ENCODE measurements around the gene TPCN1.

The TPCN1 gene

DNA sequence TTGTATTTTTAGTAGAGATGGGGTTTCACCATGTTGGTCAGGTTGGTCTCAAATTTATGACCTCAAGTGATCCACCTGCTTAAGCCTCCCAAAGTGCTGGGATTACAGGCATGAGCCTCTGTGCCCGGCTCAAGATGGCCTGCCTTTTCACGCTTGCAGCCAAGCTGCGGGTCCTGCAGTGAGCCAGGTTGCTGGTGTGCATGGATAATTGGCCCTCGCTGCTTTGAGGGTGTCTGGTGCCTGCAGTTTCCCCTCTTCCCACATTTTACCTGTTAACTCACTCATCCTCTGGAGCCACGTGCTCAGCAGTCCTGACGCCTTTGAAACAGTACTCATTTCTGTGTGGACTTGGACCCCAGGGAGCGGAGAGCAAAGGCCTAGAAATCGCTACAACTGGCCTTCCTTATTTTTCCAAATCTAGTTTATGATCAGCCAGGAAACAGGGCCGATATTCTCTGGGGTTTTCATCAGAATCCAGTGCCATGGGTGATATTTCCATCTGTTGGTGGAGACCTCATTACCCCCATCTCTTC lies 42.2 kb downstream of the TPCN1 start:
- no peak for DNase-seq

DNA sequence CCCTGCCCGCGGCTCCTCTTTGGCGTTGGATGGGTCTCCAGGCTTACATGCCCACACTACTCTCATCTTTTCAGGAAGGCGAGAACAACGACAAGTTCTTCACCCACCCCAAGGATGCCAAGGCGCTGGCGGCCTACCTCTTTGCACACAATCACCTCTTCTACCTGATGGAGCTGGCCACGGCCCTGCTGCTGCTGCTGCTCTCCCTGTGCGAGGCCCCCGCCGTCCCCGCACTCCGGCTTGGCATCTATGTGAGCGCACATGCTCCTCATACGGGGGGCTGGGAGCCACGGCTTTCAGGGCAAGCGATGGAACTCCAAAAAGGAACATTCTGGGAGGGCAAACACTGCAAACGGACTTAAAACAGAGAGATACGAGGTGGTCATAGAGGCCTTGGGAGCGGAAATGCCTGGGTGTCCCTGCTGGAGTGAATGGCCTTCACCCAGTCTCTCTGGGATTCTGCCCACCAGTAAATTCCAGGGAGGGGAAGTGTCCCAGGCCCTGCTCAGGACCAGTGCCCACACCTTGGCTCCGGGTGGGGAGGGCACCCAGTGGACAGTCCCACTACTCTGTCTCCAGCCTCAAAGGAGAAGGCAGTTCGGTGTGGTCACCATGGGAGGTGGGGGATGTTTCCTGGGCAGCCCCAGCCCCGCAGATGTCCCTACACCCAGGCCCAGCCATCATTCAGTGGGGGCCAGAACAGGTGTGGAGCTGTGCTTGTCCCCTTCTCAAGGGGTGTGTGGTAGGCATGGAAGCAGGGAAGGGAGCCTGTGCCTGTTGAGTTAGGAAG lies 45.0 kb downstream of the TPCN1 start:
- DNase-seq = no peak

GRCh38 chr12:113267621-113268020 lies 46.4 kb downstream of the TPCN1 start:
- no peak for DNase-seq

DNA sequence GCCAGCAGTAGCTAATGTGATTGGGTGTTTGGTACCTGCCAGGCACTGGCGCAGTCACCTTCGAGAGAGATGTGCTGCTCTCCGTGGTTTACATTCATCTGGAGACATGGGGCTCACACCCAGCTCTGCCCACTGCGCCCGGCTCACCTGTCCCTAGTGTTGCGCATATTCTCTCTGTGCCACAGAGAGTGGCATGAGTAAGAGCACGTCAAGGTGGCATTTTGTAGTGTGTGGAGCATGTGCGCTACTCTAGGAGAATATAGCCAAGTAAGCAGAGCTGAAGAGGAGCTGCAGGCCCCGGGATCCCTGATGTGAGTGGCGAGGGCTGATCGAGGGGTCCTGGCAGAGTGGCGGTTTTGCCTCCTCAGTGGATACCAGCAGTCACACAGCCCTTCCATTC lies 46.9 kb downstream of the TPCN1 start:
- DNase-seq = no peak

DNA sequence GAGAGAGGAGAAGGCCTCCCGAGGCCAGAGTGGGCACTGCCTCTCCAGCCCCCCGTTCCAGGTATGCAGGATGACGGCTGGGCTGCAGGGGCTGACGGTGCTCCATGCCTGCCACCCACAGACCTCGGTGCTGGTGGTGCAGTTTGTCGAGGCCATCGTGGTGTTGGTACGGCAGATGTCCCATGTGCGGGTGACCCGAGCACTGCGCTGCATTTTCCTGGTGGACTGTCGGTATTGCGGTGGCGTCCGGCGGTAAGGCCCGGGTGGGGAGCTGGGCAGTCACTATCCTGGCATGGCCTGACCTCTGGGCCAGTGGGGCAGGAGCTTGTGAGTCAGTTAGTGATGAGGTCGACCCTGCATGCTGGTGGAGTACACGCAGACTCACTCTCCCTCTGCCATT lies 47.4 kb downstream of the TPCN1 start:
- no peak for DNase-seq

GRCh38 chr12:113269257-113269943 lies 48.1 kb downstream of the TPCN1 start:
- no peak for DNase-seq

DNA sequence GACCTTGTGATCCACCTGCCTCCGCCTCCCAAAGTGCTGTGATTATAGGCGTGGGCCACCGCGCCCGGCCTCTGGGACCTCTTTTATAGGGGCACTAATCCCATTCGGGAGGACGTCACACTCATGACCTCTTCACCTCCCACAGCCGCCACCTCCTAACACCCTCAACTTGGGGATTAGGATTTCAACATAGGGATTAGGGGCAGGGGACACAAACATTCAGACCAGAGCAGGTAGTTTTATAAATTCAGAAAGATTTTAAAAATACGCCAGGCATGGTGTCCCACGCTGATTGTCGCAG lies 49.4 kb downstream of the TPCN1 start:
- no peak for DNase-seq

DNA sequence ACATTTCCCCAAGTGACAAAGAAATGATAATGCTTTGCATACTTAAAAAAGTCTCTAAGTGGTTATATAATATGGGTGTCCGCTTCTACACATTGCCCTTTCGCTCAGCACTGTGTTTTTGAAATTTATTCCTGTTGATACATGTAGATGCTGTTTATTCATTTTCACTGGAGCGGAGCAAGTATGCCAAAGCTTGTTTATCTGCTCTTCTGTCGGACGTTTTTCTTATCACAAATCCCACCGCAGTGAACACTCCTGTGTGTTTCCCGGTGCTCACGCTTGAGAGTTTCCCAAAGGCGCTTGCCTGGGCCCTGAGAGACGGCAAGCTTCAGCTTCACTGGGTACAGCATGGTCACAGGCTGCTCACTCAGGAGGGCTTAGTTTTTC lies 50.2 kb downstream of the TPCN1 start:
- DNase-seq = no peak

DNA sequence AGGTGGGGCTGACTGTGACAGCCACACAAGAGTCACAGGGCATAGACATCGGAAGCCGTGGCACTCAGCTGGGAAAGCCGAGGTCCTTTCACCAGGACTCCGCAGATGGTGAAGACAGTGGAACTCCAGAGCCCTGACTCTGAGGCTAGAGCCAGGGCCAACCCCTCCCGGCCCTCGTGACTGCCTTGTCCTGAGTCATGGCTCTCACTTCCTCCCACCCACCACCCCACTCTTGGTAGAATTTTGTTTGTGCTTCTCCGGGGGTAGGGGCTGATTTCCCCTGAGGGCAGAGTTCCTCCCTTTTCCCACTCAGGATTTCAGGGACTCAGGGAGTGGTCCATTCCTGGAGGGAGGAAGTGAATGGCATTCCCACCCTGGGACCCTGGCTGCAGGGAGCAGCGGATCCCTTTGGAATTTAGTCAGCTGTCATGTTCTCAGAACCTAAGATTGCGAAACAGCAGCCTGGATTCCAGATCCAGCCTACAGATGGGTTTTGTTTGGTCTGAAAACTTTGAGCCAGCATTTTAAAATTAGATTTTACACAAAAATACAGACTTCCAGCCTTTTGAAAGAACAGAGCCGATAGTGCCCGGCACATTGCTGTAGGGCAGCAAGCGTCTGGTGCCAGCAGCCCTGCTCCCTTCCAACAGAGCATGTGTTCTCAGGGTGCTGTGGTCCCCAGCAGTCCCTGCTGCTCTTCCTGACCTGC lies 50.7 kb downstream of the TPCN1 start:
- no peak for DNase-seq

DNA sequence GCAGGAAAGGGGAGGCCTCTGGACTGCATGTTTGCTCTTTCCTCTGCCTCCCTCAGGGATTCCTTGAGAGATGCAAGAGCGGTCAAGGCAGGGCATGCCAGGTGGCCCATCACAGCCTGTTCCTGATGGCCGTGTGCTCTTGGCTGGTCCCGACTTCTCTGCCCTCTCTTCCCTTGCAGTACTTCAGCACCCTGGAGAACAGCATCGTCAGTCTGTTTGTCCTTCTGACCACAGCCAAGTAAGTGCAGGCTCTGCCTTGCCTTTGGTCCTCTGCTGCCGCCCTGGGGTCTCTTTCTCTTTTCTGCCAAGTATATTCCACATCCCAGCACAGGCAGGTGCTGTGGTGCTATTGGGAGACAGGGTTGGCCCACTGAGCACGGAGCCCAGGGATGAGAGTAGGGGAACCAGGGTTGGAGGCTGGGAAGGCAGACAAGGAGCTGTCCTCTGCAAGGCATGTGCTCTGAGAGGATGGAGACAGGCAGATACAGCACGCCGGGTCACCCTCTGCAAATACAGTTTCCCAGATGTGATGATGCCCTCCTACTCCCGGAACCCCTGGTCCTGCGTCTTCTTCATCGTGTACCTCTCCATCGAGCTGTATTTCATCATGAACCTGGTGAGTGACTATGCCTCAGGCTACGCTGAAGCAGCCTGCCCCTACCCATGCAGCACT lies 51.9 kb downstream of the TPCN1 start:
- no peak for DNase-seq

DNA sequence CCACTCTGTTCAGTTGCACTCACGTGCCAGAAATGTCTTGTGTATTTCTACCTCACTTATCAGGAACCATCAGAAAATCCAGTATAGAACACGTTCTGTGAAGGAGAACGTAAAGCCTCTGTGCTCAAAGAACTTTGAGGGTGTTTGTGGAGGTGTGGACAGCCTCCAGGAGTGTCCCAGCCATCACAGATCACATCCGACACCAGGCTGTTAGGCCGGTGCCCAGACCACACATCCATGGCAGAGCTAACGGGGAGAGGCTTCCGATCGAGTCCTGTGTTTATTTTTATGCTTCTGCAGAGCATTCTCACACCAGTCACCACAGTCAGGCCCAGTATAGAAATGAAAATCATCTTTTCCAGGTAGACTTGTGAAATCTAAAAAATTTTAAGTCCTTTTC lies 53.6 kb downstream of the TPCN1 start:
- DNase-seq = no peak

DNA sequence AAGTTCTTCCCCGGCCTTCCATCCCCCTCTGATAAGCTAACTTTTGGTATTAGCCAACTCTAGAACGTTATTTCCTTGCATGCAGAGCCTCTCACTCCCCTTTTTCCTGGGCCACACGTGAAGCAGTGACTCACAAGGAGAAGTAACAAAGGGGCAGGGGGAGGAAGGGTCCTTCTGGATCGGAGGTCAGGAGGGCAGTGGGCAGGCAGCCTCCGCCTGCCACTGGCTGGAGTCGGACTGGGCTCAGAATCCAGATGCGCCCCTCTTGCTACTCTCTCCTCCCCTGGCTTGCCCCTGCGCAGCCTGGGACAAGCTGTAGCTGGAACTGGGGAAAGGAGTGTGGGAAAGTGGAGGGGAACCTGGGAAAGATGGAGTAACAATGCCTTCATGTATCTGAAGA lies 55.0 kb downstream of the TPCN1 start:
- no peak for DNase-seq

DNA sequence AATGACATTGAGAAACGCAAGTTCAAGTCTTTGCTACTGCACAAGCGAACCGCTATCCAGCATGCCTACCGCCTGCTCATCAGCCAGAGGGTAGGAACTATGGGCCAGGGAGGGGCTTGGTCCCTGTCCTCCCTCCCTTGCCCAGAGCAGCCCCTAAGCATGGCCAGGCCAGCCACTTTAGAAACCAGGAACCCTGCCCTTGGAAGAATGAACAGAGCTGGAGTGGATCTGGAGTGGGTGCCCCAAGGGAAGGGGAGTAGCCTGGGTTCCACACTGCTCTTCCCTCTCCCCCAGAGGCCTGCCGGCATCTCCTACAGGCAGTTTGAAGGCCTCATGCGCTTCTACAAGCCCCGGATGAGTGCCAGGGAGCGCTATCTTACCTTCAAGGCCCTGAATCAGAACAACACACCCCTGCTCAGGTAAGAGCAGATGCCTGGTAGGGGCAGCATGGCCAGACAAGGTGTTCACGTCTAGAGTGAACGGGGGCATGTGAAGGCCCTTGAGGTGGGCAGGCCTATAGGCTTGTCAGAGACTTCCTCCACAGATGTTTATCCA lies 55.8 kb downstream of the TPCN1 start:
- DNase-seq = no peak

GRCh38 chr12:113277511-113277910 lies 56.2 kb downstream of the TPCN1 start:
- no peak for DNase-seq

- DNase-seq = no peak
Observed at GRCh38 chr12:113278141-113278540, 56.9 kb downstream of the TPCN1 start.

- DNase-seq = no peak
Observed at GRCh38 chr12:113278633-113279032, 57.4 kb downstream of the TPCN1 start.

GRCh38 chr12:113284751-113285150 lies 63.5 kb downstream of the TPCN1 start:
- DNase-seq = no peak

DNA sequence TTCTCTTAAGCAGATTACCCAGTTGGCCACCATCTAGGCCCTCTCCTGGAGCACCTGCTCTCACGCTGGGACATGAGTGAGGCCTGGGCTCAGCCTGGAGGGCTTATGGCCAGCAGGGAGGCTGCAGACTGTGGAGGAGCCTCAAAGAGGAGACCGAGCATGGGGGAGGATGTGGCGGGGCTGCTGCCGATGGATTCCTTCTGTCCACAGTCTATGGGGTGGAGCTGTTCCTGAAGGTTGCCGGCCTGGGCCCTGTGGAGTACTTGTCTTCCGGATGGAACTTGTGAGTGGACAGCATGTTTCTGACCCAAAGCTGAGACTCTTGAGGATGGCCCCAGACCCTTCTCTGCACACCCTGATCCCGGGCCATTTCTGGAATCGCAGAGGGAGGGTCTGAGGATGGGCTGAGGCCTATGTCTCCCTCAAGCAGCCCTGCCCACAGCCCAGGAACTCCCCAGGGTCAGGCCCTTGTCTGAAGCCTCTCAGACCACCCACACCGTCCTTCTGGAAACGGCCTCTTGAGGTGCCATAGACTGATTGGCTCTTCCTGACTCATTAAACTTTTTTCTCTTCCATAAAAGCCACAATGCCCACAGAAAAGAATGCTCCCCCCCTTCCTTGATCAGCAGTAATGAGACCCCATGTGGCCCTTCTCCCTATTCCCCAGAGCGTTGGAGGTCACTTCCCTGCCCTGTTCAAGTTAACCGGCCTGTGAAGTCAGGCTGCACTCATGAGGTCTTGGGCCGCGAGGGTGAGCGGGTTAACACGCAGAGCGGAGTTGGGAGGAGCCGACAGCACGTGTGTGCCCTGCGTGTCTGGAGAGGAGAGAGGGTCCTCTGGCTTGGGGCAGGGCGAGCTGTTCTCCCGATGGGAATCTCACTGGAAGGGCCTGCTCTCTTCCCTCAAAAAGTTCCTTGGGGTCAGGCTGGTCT lies 64.7 kb downstream of the TPCN1 start:
- no peak for DNase-seq

GRCh38 chr12:113286712-113287111 lies 65.4 kb downstream of the TPCN1 start:
- DNase-seq = no peak

DNA sequence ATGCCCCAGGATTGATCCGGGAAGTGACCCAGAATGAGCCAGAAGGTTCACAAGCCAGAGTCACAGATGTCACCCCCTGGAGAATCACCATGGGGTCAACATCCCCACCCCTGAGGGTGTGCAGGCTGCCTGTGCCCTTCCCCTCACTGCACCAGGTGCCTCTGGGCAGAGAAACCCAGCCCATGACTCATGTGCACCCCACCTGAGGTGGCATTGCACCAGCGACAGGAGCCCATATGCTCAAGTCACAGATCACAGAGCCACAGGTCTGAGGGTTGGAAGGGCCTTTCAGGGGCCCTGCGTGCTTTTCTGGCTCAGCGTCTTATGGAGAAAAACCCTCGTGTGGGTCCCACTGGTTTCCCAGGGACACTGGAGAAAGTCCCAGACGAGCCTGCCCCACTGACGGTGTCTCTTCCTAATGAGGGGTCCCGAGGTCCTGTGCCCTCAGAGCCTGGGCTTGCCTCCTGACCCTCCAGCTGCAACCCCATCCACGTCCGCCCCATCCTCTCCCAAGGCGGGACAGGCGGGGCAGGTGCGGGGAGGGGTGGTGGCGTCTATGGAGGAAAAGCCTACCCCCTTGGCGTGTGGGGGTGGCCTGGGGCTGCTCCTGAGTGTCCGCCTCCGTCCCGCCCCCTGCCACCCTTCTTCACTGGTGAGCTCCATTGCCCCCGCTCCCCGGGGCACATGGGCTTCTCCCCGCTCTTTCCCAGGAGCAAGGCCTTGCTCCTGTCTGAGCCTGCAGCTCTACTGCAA lies 66.1 kb downstream of the TPCN1 start:
- DNase-seq = no peak

- DNase-seq = no peak
Observed at GRCh38 chr12:113287899-113288282, 66.6 kb downstream of the TPCN1 start.
